HG03469 (cell line): Measurements from ENCODE around the gene SOCS1.

Source experiments
- ATAC-seq: cut with Tn5 transposase; IDR thresholded peaks from one replicate; pipeline ENCODE4 v1.9.1; 2021; ENCODE audit warnings: mild to moderate bottlenecking, moderate library complexity, moderate number of reproducible peaks; ENCODE audit not compliant: unreplicated experiment

Gene SOCS1

GRCh38 chr16:11289202-11289601 is 33.2 kb upstream of the SOCS1 start:
- ATAC-seq: no peak

DNA sequence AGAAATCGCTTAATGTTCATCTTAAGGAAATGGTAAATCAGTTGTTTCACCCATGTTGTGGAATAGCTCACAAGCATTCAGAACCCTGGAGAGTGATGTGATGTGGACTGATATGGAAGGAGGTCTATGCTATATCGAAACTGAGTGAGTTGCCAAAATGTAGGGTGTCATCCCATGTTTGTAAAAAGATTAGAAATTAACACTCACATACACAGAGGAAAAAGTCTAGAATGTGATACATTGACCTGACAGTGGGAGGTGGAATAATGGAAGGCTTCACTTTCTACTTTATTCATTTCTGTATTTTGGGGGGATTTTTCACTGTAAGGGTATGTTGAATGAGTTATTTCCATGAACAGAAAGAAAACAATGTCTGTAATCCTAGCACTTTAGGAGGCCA is 29.8 kb upstream of the SOCS1 start:
- no peak for ATAC-seq

DNA sequence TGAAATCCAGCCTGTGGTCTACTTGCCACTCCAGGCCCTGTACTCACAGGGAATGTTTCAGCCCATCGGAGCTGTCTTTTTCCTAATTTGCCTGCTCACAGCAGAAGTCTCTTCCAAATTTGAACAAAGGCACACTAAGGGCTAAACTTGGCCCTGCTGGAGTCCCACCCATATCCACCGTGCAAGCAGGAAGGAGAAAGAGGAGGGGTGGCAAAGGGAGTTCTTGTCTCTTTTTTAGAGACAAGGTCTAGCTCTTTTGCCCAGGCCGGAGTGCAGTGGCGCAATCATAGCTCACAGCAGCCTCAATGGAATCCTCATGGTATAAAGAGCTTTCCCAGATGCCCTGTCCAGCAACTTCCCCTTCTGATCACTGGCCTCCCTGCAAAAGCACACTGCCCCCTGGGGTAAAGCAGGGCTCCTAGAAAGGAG is 27.8 kb upstream of the SOCS1 start:
- ATAC-seq: no peak

- ATAC-seq: no peak
Observed at GRCh38 chr16:11280616-11281522, 24.9 kb upstream of the SOCS1 start, which contains the start of gene PRM1. Gene PRM1, minus strand, starts transcription at chr16:11281330. Its CDS starts 92 bp downstream, at chr16:11281238.

DNA sequence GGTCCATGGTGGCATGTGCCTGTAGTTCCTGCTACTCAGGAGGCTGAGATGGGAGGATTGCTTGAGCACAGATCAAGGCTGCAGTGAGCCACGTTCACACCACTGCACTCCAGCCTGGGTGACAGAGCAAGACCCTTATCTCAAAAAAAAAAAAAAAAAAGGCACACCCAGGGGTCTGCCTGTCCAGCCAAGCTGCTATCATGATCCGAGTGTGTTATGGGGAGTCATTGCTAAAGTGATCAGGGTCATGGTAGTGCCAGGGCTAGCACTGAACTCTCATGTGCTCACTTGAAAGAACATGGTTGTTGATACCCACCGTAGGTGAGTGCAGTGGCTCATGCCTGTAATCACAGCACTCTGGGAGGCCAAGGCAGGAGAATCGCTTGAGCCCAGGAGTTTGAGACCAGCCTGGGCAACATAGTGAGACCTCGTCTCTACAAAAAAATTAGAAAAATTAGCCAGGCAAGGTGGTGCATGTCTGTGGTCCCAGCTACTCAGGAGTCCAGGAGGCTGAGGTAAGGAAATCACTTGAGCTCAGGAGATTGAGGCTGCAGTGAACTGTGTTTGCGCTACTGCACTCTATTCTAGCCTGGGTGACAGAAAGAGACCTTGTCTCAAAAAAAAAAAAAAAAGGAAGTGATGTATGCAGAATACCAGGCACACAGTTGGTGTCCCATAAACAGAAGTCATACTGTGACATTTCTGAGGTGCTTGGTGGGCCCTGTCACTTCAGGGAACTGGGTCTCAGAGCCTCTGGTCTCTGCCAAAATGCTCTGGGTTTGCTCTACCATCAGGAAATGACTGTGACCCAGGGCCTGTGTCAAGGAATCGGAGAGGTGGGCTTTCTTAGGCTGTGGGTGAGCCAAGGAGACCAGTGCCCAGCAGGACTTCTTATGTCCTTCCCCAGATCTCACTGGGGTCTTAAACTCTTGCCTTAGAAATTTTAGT is 23.0 kb upstream of the SOCS1 start:
- no peak for ATAC-seq

GRCh38 chr16:11277607-11278337 is 21.8 kb upstream of the SOCS1 start:
- ATAC-seq: no peak

DNA sequence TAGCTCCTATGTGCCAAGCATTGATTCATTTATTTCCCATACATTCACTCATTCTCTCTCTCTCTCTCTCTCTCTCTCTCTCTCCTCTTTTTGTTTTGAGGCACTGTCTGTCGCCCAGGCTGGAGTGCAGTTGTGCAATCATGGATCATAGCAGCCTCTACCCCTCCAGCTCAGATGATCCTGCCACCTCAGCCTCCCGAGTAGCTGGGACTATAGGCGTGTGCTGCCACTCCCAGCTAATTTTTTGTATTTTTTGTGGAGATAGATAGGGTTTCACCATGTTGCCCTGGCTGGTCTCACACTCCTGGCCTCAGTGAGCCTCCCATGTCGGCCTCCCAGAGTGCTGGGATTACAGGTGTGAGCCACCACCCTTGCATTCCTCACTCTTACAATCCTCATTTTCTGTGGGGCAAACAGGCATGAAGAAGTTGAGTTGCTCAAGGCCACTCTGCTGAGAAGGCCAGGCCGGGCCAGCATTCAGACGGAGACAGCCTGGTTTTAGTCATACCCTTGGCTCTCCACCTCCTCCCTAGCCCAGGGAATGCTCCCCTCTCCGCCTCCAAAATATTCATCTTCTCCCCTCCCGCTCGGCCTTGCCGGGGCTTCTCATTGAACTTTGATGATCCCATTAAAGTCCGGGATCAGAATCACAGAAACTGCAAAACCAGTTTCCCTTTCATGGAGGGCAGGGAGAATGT is 21.0 kb upstream of the SOCS1 start:
- ATAC-seq: no peak

DNA sequence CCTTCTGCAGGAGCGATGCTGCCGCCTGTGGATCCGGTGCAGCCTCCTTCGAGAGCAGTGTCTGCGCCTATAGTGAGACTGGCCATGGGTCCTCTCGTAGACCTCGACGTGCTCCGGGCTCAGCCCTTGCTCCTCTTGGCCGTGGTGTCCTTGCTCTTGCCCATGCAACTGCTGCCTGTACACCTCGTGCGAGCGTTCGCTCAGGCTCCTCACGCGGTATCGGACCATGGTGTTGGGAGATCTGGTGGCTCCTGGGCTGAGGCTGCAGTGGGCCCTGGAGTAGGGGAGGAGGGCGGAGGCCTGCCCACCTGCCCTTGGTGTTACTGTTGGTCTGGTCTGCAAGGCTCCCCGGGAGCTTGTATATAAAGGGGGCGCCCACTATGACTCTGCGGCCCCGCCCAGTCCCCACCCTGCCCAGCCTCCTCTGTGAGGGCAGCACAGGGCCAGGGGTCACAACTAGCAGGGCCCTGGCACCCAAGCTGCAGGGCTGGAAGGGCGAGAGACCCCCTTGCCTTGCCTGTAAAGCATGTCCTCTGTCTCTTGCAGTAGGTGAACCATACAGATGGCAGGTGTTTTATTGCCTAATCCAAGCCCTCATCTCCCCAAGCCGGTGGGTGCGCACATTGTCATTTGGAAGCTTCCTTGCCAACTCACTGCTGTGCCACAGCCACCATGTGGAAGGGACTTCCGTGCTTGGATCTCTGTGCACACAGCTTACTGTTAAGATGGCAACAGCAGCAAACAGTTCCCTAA is 20.3 kb upstream of the SOCS1 start, which contains the start of gene PRM2:
TSS of gene PRM2 (minus strand) at position 338 of the 753 bp plus-strand sequence. CDS start at position 228, 110 bp downstream.
- no peak for ATAC-seq

GRCh38 chr16:11274964-11275363 is 19.0 kb upstream of the SOCS1 start:
- ATAC-seq: no peak

DNA sequence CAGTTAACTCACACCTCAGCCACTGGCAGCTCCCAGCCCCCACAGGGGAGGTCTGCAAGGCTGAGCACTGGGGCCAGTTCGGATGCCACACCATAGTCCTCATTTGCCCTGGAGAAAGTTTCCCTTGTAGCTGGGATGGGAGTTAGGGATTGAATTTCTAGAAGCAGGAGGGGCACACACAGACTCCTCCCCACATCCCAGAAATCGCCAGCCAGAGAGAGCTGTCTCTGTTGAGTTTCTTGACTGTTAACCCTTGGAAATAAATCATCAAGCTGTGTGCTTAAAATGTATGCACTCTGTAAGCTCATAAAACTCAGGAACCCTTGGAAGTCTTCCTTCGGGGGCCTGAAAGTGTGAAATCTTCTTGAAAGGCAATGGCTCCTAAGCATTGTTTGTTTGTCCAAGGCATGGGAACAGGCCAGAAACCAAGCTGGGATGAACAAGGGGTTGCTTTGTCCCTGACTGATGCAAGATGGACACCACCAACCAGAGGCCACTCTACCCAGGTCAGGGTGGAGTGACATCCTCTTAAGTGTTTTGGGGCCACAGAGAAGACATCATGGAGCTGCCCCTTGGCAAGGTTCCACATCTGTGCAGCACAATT is 17.8 kb upstream of the SOCS1 start:
- no peak for ATAC-seq

DNA sequence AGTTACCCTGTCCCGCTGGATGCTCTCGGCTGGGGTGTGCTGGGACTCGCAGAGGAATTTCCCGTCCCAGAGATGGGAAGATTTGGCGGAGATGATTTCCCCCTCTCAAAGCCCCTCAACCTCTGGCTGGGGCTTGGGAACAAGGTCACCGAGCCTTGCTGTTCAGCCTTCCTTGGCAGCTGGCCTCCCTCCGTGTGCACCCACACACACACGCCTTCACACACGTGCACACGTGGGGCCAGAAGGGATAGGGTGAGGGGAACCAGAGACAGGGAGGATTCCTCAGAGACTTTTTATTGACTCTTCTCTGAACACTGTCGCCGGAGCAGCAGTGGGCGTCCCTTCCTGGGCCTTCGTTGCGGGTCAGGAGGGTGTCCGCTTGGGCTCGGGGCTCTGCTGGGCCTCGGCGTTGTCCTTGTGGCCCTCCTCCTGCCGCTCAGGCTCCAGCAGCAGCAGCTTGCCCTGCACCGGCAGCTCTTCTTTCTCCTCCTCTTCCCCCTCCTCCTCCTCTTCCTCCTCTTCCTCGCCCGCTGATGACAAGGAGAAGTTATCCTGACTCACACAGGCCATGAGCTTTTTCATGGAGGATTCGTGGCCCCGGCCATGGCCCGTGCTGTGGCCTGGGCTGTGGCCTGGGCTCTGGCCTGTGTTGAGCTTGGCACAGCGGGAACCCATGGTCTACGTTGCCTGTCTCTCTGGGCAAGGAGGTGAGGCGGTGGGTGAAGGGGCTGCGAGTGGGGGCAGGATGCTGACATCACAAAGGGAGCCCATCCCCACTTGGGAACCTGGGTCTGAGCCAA is 17.1 kb upstream of the SOCS1 start, which contains the start of gene PRM3:
TSS of gene PRM3 (minus strand) at position 709 of the 800 bp plus-strand sequence. CDS start at position 675, 34 bp downstream.
- ATAC-seq: no peak

DNA sequence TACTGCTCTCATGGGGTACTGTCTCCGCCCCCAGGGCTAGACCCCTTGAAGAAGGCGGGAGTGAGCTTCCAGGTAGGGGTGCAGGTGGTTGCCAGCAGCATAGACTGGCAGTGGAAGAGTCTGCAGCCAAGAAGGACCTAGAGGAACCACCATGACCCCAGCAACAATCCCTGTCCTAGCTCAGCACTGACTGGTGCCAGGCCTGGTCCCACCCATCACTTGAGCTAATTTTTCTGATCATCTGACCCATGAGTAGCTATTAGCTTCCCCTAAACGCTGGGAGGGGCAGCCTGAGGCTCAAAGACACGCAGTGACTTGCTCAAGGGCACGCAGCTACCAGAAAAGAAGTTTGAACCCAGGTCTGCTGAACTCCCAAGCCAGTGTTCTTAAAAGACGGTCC is 16.5 kb upstream of the SOCS1 start:
- no peak for ATAC-seq

DNA sequence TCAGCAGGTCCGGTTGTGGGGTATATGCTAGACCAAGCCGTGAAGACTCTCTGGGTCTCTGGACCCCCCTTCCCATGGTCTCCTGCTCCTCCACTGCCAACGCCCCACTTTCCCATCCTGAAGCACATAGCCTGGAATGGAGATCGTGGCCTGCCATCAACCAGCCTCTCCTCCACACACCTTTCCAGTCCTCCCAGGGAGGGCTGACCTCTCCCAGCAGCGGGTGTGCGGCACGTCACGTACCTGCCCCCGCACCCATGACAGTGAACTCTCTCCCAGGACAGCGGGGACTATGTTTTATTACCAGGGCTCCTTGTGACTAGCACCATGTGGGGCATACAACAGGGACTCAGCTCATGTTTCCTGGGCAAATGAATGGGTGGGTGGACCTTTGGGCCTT is 15.6 kb upstream of the SOCS1 start:
- no peak for ATAC-seq

DNA sequence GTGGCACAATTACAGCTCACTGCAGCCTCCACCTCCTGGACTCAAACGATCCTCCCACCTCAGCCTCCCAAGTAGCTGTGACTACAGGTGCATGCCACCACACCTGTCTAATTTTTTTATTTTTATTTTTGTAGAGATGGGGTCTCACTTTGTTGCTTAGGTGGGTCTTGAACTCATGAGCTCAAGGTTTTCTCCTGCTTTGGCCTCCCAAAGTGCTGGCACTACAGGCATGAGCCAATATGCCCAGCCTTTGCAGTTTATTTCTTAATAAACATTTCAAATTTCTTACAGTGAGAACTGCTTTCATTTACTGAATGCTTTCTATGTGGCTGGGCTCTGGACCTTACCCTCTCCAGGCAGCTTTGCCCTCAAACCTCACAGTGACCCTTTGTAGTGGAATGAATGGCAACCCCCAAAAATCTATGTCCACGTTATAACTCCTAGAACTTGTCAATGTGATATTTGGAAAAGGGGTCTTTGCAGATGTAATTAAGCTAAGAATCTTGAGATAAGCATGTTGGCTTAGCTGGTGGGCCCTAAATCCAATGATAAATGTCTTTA is 14.7 kb upstream of the SOCS1 start:
- ATAC-seq: no peak

GRCh38 chr16:11268921-11269375 is 12.9 kb upstream of the SOCS1 start, which contains the start of gene TNP2:
Gene TNP2, minus strand, starts transcription at chr16:11269325. Its CDS starts 63 bp downstream, at chr16:11269262.
- no peak for ATAC-seq

GRCh38 chr16:11265124-11265523 is 9.1 kb upstream of the SOCS1 start:
- no peak for ATAC-seq

DNA sequence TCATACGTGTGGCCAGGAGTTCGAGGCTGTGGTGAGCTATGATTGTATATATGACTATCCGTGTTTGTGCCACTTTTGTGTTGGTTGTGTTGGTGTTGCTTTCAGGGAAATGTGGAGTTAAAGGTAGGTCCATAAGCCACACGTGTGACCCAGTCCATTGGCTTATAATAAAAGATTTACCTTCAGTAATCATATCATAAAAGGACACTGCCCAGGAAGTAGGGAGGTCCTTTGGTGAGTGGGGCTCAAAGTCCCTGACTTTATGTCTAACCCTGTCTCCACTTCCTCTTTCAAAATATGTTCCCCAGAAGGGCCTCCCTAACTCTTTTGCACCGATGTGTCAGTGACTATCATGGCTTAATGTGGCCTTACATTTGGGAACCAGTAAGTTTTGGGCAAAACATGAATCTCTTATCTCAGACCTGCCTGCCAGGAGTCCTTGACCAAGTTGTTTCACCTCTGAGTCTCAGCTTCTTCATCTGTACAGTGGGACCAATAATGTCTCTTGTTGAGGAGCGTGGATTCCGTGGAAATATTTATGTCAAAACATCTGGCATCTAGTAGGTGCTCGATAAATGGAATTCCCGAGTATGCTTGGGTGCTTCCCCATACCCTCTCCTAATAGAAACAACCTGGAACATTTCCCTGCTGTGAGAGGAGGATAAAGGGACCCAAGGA is 8.3 kb upstream of the SOCS1 start:
- no peak for ATAC-seq
